Neuronal stem cell (in vitro differentiated cells): Measurements from ENCODE around the gene CHRM2.

Experiments used
- DNase-seq: peaks from one replicate; pipeline ENCODE4 v3.0.0-alpha.2; 2013; ENCODE audit warnings: low spot score
- H2AFZ ChIP-seq: one replicate; pipeline ENCODE4 v1.6.1; 2013; ENCODE audit warnings: mild to moderate bottlenecking, low read length, inconsistent platforms
- H2AK5ac ChIP-seq: 2 replicates; pipeline ENCODE4 v1.6.1; 2013; ENCODE audit warnings: low read depth, mild to moderate bottlenecking, inconsistent platforms, low read length, moderate library complexity, mixed read lengths
- H2BK120ac ChIP-seq: 2 replicates; pipeline ENCODE4 v1.6.1; 2013; ENCODE audit warnings: low read depth, mild to moderate bottlenecking, inconsistent platforms, low read length, moderate library complexity, mixed read lengths
- H2BK12ac ChIP-seq: one replicate; pipeline ENCODE4 v1.6.1; 2013; ENCODE audit warnings: low read length, inconsistent platforms
- H2BK15ac ChIP-seq: 2 replicates; pipeline ENCODE4 v1.6.1; 2013; ENCODE audit warnings: mild to moderate bottlenecking, low read length, inconsistent platforms, mixed read lengths
- H2BK5ac ChIP-seq: one replicate; pipeline ENCODE4 v1.6.1; 2013; ENCODE audit warnings: inconsistent platforms, mild to moderate bottlenecking, low read length, moderate library complexity
- H3K14ac ChIP-seq: one replicate; pipeline ENCODE4 v1.6.1; 2013; ENCODE audit warnings: low read length, inconsistent platforms
- H3K18ac ChIP-seq: 2 replicates; pipeline ENCODE4 v1.6.1; 2013; ENCODE audit warnings: low read length, inconsistent platforms
- H3K23ac ChIP-seq: 2 replicates; pipeline ENCODE4 v1.6.1; 2013; ENCODE audit warnings: low read depth, mild to moderate bottlenecking, mixed read lengths, low read length, inconsistent platforms; ENCODE audit not compliant: poor library complexity
- H3K27ac ChIP-seq: replicated peaks from 3 replicates; pipeline ENCODE4 v1.5.1; 2013; ENCODE audit warnings: low read length, inconsistent platforms
- H3K27me3 ChIP-seq, 3 experiments: 2 replicates each; pipeline ENCODE4 v1.6.1; 2013; ENCODE audit warnings: low read length in 3 of 3, mild to moderate bottlenecking in 2 of 3, inconsistent platforms in 1 of 3, low read depth in 1 of 3, mixed read lengths in 1 of 3, moderate library complexity in 1 of 3; ENCODE audit not compliant: control insufficient read depth in 3 of 3, insufficient read depth in 3 of 3
- H3K36me3 ChIP-seq, 2 donors: replicated peaks in 1 of 2; 2 replicates each; pipeline ENCODE4 v1.6.1; 2013; ENCODE audit warnings: low read length in 2 of 2; ENCODE audit not compliant: control insufficient read depth in 2 of 2, insufficient read depth in 2 of 2
- H3K4ac ChIP-seq: 2 replicates; pipeline ENCODE4 v1.6.1; 2013; ENCODE audit warnings: inconsistent platforms, mild to moderate bottlenecking, low read length, moderate library complexity
- H3K4me1 ChIP-seq, 2 donors: 1 replicate in 1 of 2; 2 replicates in 1 of 2; pipeline ENCODE4 v1.6.1; 2013; ENCODE audit warnings: low read length in 2 of 2, low read depth in 1 of 2; ENCODE audit not compliant: control insufficient read depth in 2 of 2, insufficient read depth in 1 of 2
- H3K4me2 ChIP-seq: one replicate; pipeline ENCODE4 v1.6.1; 2013; ENCODE audit warnings: mild to moderate bottlenecking, low read length, inconsistent platforms; ENCODE audit not compliant: insufficient read depth, poor library complexity, severe bottlenecking
- H3K4me3 ChIP-seq, 2 donors: 2 replicates each; pipeline ENCODE4 v1.5.1; 2013; ENCODE audit warnings: low read length in 2 of 2, mild to moderate bottlenecking in 2 of 2, inconsistent platforms in 1 of 2, moderate library complexity in 1 of 2
- H3K79me1 ChIP-seq: one replicate; pipeline ENCODE4 v1.6.1; 2013; ENCODE audit warnings: low read depth, mild to moderate bottlenecking, inconsistent platforms, low read length, moderate library complexity
- H3K9ac ChIP-seq: one replicate; pipeline ENCODE4 v1.6.1; 2013; ENCODE audit warnings: mild to moderate bottlenecking, low read depth, low read length, inconsistent platforms; ENCODE audit not compliant: poor library complexity
- H3K9me3 ChIP-seq, 2 donors: replicated peaks in 1 of 2; 2 replicates each; pipeline versions ENCODE3 to v1.6.1; 2013; ENCODE audit warnings: low read length in 2 of 2, mild to moderate bottlenecking in 2 of 2, inconsistent platforms in 1 of 2, low read depth in 1 of 2, mixed read lengths in 1 of 2, moderate library complexity in 1 of 2; ENCODE audit not compliant: control insufficient read depth in 2 of 2, insufficient read depth in 1 of 2
- H4K8ac ChIP-seq: one replicate; pipeline ENCODE4 v1.6.1; 2013; ENCODE audit warnings: low read depth, mild to moderate bottlenecking, inconsistent platforms, low read length, moderate library complexity
- H4K91ac ChIP-seq: one replicate; pipeline ENCODE4 v1.6.1; 2013; ENCODE audit warnings: low read length, low read depth, mild to moderate bottlenecking, inconsistent platforms; ENCODE audit not compliant: poor library complexity
- WGBS, 2 donors: extraction: QIAGEN DNeasy Blood & Tissue Kit; methylation state at CpG; one replicate each; pipeline ENCODE4 v1.1.7; 2013; ENCODE audit warnings: missing lambda C conversion rate in 2 of 2, mixed read lengths in 1 of 2; ENCODE audit not compliant: insufficient read length in 2 of 2, insufficient replicate concordance in 1 of 2; ENCODE audit errors: extremely low coverage in 2 of 2; 5-methylcytosine and 5-hydroxymethylcytosine counted together

Gene CHRM2

GRCh38 chr7:136870866-136871487 lies 2.5 kb downstream of the CHRM2 start:
- H3K4me2 ChIP-seq, result peak overlapping the region; percentile 55
- H3K4ac ChIP-seq, result no peak overlapping the region
- peak overlapping the region in 1 of 2 donors; percentile 74 for H3K4me3 ChIP-seq
- peaks cover 21 to 75% (median 46%) of the 10 kb centered on the region in 3 experiments for H3K27me3 ChIP-seq
- no peak overlapping the region for H2BK120ac ChIP-seq
- peak overlapping the region; percentile 54 for H2AFZ ChIP-seq
- peaks cover 11 to 13% of the 10 kb centered on the region in 2 donors for H3K4me1 ChIP-seq
- no peak overlapping the region for H3K9ac ChIP-seq
- no peak overlapping the region for H4K91ac ChIP-seq
- H3K79me1 ChIP-seq, result no peaks in the 10 kb centered on the region
- H2BK5ac ChIP-seq, result no peak overlapping the region
- H3K14ac ChIP-seq, result no peak overlapping the region
- no peak overlapping the region for H3K23ac ChIP-seq
- H3K18ac ChIP-seq, result no peak overlapping the region
- no peaks in the 10 kb centered on the region for H3K9me3 ChIP-seq
- DNase-seq, result peak; percentile 23
- WGBS, 2 donors, result no CpG with 5 or more reads among the region's 41 CpGs
- no peak overlapping the region for H4K8ac ChIP-seq
- H2BK12ac ChIP-seq, result no peak overlapping the region
- H3K27ac ChIP-seq, result no peak overlapping the region
- no peaks in the 10 kb centered on the region for H3K36me3 ChIP-seq
- no peak overlapping the region for H2AK5ac ChIP-seq
- H2BK15ac ChIP-seq, result no peak overlapping the region

GRCh38 chr7:136874393-136875032 lies 6.1 kb downstream of the CHRM2 start:
- Histone ChIP-seq H2AK5ac (no peak overlapping the region), H3K18ac (no peak overlapping the region), H3K36me3 (no peaks in the 10 kb centered on the region), H2BK15ac (no peak overlapping the region), H3K9ac (no peak overlapping the region), H3K23ac (no peak overlapping the region), H3K4ac (no peak overlapping the region), H3K9me3 (no peaks in the 10 kb centered on the region), H2BK120ac (no peak overlapping the region), H3K4me1 (peaks cover 7 to 10% of the 10 kb centered on the region in 2 donors), H3K27me3 (peaks cover 16 to 46% (median 32%) of the 10 kb centered on the region in 3 experiments), H4K8ac (no peak overlapping the region), H3K14ac (no peak overlapping the region), H2BK5ac (no peak overlapping the region), H3K4me2 (no peak overlapping the region), H2AFZ (no peak overlapping the region), H4K91ac (no peak overlapping the region), H3K4me3 (no peak overlapping the region), H3K27ac (no peak overlapping the region), H3K79me1 (no peaks in the 10 kb centered on the region), H2BK12ac (no peak overlapping the region)
- peak; percentile 41 for DNase-seq
- WGBS, 2 donors, result no CpG with 5 or more reads among the region's 2 CpGs

- no peak overlapping the region for H2BK120ac ChIP-seq
- no peak overlapping the region for H3K4ac ChIP-seq
- H3K9me3 ChIP-seq, result no peaks in the 10 kb centered on the region
- no peak overlapping the region for H3K18ac ChIP-seq
- no peak overlapping the region for H2AFZ ChIP-seq
- H2BK5ac ChIP-seq, result no peak overlapping the region
- no peak overlapping the region for H3K23ac ChIP-seq
- H2BK12ac ChIP-seq, result no peak overlapping the region
- no peak overlapping the region for H2BK15ac ChIP-seq
- no peak overlapping the region for H4K91ac ChIP-seq
- no peak overlapping the region for H3K14ac ChIP-seq
- H3K4me3 ChIP-seq, result no peak overlapping the region
- H4K8ac ChIP-seq, result no peak overlapping the region
- no peaks in the 10 kb centered on the region for H3K79me1 ChIP-seq
- H3K4me2 ChIP-seq, result no peak overlapping the region
- H3K27me3 ChIP-seq, result peaks cover 0 to 16% (median 3%) of the 10 kb centered on the region in 3 experiments
- H3K4me1 ChIP-seq, result no peaks in the 10 kb centered on the region
- H3K27ac ChIP-seq, result no peak overlapping the region
- H3K36me3 ChIP-seq, result no peaks in the 10 kb centered on the region
- no peak overlapping the region for H2AK5ac ChIP-seq
- no peak for DNase-seq
- no CpG with 5 or more reads among the region's 1 CpG for WGBS, 2 donors
- H3K9ac ChIP-seq, result no peak overlapping the region
These were observed 9.1 kb downstream of the CHRM2 start for GRCh38 chr7:136877509-136877908.

- Histone ChIP-seq H2BK120ac (no peak overlapping the region), H4K91ac (no peak overlapping the region), H2BK5ac (no peak overlapping the region), H2BK15ac (no peak overlapping the region), H3K4me1 (no peaks in the 10 kb centered on the region), H3K27ac (no peak overlapping the region), H3K4me2 (no peak overlapping the region), H3K9ac (no peak overlapping the region), H2AFZ (no peak overlapping the region), H3K14ac (no peak overlapping the region), H3K36me3 (no peaks in the 10 kb centered on the region), H3K27me3 (peaks cover 0 to 11% (median 2%) of the 10 kb centered on the region in 3 experiments), H4K8ac (no peak overlapping the region), H3K23ac (no peak overlapping the region), H3K4me3 (no peak overlapping the region), H2AK5ac (no peak overlapping the region), H2BK12ac (no peak overlapping the region), H3K79me1 (no peaks in the 10 kb centered on the region), H3K18ac (no peak overlapping the region), H3K9me3 (no peaks in the 10 kb centered on the region), H3K4ac (no peak overlapping the region)
- DNase-seq, result no peak
- no CpG with 5 or more reads among the region's 2 CpGs for WGBS, 2 donors
These were observed 9.5 kb downstream of the CHRM2 start for GRCh38 chr7:136877990-136878389.
